ENCODE data around the gene RAB11A. TPM values are rescaled to one million over a fixed set of nuclear protein-coding genes. Genes with fewer than 3 reads are reported as not detected.

The RAB11A gene
- total RNA-seq, 1 donor from 2014 or later: 234 TPM

DNA sequence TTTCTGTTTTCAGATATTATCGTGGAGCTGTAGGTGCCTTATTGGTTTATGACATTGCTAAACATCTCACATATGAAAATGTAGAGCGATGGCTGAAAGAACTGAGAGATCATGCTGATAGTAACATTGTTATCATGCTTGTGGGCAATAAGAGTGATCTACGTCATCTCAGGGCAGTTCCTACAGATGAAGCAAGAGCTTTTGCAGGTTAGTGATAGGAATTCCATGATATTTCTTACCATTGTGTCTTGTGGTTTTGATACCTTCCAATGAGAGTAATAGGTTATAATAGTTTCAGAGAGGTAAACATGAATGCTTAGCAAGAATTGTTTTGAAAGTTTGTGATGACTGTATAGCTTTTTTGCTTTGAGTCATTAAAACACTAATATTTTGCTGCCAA lies 8.5 kb downstream of the RAB11A start:
- TF ChIP-seq, protein P1, sequence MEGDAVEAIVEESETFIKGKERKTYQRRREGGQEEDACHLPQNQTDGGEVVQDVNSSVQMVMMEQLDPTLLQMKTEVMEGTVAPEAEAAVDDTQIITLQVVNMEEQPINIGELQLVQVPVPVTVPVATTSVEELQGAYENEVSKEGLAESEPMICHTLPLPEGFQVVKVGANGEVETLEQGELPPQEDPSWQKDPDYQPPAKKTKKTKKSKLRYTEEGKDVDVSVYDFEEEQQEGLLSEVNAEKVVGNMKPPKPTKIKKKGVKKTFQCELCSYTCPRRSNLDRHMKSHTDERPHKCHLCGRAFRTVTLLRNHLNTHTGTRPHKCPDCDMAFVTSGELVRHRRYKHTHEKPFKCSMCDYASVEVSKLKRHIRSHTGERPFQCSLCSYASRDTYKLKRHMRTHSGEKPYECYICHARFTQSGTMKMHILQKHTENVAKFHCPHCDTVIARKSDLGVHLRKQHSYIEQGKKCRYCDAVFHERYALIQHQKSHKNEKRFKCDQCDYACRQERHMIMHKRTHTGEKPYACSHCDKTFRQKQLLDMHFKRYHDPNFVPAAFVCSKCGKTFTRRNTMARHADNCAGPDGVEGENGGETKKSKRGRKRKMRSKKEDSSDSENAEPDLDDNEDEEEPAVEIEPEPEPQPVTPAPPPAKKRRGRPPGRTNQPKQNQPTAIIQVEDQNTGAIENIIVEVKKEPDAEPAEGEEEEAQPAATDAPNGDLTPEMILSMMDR (IDR thresholded peaks at IDR 0.05; ENCODE audit: unreplicated experiment): no peak
- peaks cover 15% of the 10 kb centered on the region for H3K36me3 Mint-ChIP-seq (ENCODE audit: insufficient read depth)
- no peak overlapping the region for H3K27ac Mint-ChIP-seq
- H3K27me3 Mint-ChIP-seq: no peaks in the 10 kb centered on the region
- H3K9me3 Mint-ChIP-seq (ENCODE audit: low read depth): no peaks in the 10 kb centered on the region
- peaks cover 10% of the 10 kb centered on the region for H3K4me1 Mint-ChIP-seq (ENCODE audit: low read depth)
- no peak overlapping the region for H3K4me3 Mint-ChIP-seq (ENCODE audit: low read depth)
- DNase-seq (ENCODE audit: low spot score, unreplicated experiment): no peak

DNA sequence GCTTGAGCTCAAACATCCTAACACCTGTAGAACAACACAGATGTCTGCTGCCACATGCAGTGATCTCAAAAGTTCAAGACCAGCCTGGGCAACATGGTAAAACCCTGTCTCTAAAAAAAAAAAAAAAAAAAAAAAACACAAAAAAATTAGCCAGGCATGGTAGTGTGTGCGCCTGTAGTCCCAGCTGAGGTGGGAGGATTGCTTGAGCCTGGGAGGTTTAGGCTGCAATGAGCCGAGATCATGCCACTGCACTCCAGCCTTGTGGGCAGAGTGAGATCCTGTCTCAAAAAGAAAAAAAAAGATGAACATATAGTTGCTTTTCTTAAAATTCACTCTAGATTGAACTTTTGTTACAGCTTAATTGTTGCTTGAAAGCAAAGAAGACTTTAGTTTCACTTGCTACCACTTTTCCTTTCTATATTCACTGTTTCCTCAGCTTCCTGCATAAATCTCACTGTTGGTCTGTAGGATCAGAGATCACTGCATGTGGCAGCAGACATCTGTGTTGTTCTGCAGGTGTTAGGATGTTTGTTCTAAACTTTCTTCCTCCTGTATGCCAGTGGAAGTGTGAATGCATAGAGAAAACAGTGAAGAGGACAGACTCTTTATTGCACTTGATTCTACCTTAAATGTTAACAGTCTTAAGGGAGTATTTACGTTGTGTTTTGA lies 12.6 kb downstream of the RAB11A start:
- Mint-ChIP-seq H3K27me3 (no peaks in the 10 kb centered on the region), H3K4me3 (ENCODE audit: low read depth) (no peak overlapping the region), H3K36me3 (ENCODE audit: insufficient read depth) (peaks cover 32% of the 10 kb centered on the region), H3K4me1 (ENCODE audit: low read depth) (peaks cover 6% of the 10 kb centered on the region), H3K27ac (no peak overlapping the region), H3K9me3 (ENCODE audit: low read depth) (no peaks in the 10 kb centered on the region)
- TF ChIP-seq, protein P1 (IDR thresholded peaks at IDR 0.05; ENCODE audit: unreplicated experiment): no peak
- DNase-seq (ENCODE audit: low spot score, unreplicated experiment): no peak

DNA sequence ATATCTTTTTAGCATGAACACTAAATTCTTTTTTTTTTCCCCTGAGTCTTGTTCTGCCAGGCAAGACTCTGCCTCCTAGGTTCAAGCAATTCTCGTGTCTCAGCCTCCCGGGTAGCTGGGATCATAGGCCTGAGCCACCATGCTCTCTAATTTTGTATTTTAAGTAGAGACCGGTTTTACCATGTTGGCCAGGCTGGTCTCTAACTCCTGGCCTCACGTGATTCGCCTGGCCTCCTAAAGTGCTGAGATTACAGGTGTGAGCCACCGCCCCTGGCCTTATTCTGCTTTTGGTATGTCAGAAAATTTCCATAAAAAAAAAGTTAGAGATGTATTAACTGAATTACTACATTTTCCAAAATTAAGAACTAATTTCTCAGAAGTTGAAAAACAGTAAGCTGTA lies 14.3 kb downstream of the RAB11A start:
- Mint-ChIP-seq H3K27ac (peak overlapping the region; percentile 51), H3K36me3 (ENCODE audit: insufficient read depth) (peaks cover 32% of the 10 kb centered on the region), H3K27me3 (no peaks in the 10 kb centered on the region), H3K4me3 (ENCODE audit: low read depth) (no peak overlapping the region), H3K9me3 (ENCODE audit: low read depth) (no peaks in the 10 kb centered on the region), H3K4me1 (ENCODE audit: low read depth) (peaks cover 6% of the 10 kb centered on the region)
- DNase-seq (ENCODE audit: low spot score, unreplicated experiment): no peak
- TF ChIP-seq, protein P1 (IDR thresholded peaks at IDR 0.05; ENCODE audit: unreplicated experiment): no peak

DNA sequence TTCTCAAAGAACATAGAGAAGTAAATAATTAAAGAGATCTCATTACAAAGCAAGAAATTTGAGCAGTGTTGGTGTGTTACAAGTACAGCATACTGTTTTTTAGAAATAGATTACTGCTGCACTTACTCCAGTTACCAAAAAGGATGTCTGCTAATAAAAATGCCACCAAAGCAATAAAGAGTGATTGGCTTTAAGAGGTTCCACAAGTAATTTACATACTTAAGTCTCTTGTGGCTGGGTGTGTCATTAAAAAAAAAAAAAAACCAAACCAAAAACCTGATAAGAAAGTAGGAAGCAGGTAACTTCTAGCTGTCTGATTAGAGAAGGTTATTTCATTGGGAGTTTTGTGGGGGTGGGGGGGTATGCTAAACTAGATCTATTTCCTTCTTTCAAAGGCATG lies 15.2 kb downstream of the RAB11A start:
- DNase-seq (ENCODE audit: low spot score, unreplicated experiment): no peak
- H3K36me3 Mint-ChIP-seq (ENCODE audit: insufficient read depth): peaks cover 30% of the 10 kb centered on the region
- H3K4me3 Mint-ChIP-seq (ENCODE audit: low read depth): no peak overlapping the region
- H3K27ac Mint-ChIP-seq: peak overlapping the region; percentile 49
- TF ChIP-seq, protein P1 (IDR thresholded peaks at IDR 0.05; ENCODE audit: unreplicated experiment): no peak
- no peaks in the 10 kb centered on the region for H3K27me3 Mint-ChIP-seq
- no peaks in the 10 kb centered on the region for H3K9me3 Mint-ChIP-seq (ENCODE audit: low read depth)
- H3K4me1 Mint-ChIP-seq (ENCODE audit: low read depth): peaks cover 6% of the 10 kb centered on the region

DNA sequence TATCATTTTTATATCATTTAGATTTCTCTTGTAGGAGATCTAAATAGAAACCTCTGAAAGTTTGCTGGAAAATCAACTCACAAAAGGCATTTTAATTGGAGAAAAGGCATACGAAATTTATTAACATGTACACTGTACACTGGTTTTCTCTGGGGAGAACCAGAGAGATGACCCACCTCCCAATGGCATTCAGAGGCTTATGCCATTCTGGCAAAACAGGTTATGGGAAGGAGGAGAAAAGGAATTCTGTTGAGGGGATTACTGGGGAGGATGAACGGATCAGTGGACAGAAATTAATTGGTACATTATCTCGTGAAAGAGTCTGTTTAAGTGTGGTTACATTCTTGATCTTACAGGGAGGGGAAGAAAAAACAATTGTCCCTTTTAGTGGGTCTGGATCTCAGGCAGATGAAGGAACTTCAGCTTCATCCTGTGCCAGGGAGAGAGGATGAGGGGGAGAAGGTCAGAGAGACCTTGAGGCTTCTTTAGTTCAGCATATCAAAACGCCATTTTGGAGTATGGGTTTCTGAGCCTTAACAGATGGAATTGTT lies 16.5 kb downstream of the RAB11A start:
- TF ChIP-seq, protein P1 (IDR thresholded peaks at IDR 0.05; ENCODE audit: unreplicated experiment): no peak
- peak overlapping the region; percentile 82 for H3K27ac Mint-ChIP-seq

More for the DNA sequence above, 16.5 kb downstream of the RAB11A start:
- peaks cover 6% of the 10 kb centered on the region for H3K4me1 Mint-ChIP-seq (ENCODE audit: low read depth)
- DNase-seq (ENCODE audit: low spot score, unreplicated experiment): no peak
- no peaks in the 10 kb centered on the region for H3K9me3 Mint-ChIP-seq (ENCODE audit: low read depth)
- peaks cover 29% of the 10 kb centered on the region for H3K36me3 Mint-ChIP-seq (ENCODE audit: insufficient read depth)
- H3K27me3 Mint-ChIP-seq: no peaks in the 10 kb centered on the region
- H3K4me3 Mint-ChIP-seq (ENCODE audit: low read depth): no peak overlapping the region

All from progenitor cell of endocrine pancreas (in vitro differentiated cells).